GM18909 (cell line): ENCODE results near the gene CYTH3.
"Not testable (repeated sequence)": the region's sequence is repeated elsewhere in the genome, so short reads cannot be mapped to it uniquely, and the experiment has no call there.

Source experiments
- ATAC-seq: cut with Tn5 transposase; IDR thresholded peaks from one replicate; pipeline ENCODE4 v1.9.1; 2021; ENCODE audit warnings: mild to moderate bottlenecking; ENCODE audit not compliant: unreplicated experiment, poor library complexity

Gene CYTH3

DNA sequence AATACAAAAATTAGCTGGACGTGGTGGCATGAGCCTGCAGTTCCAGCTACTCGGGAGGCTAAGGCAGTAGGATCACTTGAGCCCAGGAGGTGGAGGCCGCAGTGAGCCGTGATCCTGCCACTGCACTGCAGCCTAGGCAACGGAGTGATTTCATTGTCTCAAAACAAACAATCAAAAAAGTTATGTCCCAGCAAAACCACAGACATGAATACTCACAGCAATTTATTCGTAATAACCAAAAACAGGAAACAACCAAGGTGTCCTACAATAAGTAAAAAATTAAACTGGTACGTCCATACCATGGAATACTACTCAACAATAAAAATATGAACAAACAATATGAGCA, 11.6 kb upstream of the CYTH3 start:
- ATAC-seq, result no peak

- ATAC-seq, result not testable (repeated sequence)
Observed at GRCh38 chr7:6283391-6284054, 11.1 kb upstream of the CYTH3 start.

- ATAC-seq, result no peak
Observed at GRCh38 chr7:6279937-6280336, 7.5 kb upstream of the CYTH3 start.

- no peak for ATAC-seq
Observed at GRCh38 chr7:6279341-6279740, 6.9 kb upstream of the CYTH3 start.

DNA sequence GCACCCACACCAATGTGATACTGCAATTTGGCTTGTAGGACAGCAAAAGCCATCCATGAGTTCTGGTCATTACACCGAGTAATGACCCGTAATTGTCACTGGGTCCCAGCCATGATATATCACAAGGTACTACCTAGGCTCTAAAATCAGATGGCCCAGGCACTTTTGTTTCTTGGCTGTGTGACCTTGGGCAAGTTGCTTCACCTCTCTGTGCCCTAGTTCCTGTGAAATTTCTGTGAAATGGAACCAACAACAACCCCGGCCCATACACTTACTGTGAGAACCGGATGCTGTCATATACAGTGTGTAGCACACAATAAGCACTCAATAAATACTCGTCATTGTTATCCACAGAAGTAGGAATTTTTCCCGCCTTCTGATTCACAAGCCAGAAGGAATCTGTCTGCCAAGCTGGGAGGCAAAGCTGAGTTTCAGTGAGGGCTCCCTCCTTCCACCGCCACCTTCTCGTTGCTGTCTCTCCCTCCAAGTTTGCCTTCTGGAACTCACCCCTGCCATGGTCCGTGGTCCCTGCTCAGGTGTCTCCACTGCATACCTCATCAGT, 6.4 kb upstream of the CYTH3 start:
- ATAC-seq, result no peak

- ATAC-seq, result no peak
Observed at GRCh38 chr7:6277476-6277875, 5.1 kb upstream of the CYTH3 start.

DNA sequence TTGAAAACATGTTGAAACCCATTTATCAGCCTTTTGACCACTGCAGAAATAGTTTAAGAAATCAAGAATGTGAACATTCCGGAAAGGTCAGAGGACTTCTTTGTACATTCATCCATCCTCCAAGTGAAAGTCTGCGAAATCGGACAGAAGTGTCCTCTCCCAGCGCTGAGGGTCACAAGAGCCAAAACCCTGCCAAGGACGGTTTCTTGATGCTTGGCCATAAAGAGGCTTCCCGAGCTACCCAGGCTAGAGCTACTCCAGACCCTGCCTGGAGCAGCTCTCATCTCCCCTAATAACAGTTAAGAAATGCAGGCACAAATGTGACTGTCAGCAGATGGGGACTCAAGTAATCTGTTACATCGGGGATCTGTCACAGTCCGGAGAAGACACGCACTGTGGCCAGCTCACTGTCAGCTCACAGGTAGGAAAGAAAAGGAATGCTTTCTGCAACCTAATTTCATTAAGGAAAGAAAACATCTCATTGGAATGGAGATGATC, 4.5 kb upstream of the CYTH3 start:
- ATAC-seq, result no peak

GRCh38 chr7:6274743-6275142, 2.3 kb upstream of the CYTH3 start:
- ATAC-seq, result no peak

DNA sequence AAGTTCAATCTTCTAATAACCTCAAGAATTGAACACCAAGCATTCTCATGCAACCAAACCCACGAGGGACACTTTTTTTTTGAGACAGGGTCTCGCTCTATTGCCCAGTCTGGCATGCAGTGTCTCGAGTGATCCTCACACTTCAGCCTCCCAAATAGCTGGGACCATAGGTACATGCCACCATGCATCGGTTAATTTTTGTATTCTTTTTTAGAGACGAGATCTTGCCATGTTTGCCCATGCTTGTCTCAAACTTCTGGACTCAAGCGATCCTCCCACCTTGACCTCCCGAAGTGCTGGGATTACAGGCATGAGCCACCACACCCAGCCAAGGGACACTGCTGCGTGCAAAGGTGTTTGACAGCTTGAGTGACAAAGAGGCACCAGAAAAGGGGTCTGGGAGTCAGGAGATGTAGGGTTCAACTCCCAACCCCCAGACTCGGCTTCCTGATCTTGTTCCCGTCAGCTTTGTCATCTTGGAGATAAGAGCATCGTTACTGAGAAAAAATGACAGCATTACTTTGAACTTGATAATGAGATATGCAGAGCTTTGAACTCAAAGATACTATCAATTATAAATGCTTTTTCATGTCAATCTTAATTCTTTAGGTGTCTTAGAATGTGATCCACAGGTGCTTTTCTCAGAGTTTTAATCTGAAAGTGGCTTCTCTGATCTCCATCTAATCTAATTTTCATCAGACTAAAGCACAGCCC, 1.6 kb upstream of the CYTH3 start:
- no peak for ATAC-seq

GRCh38 chr7:6273380-6273837, 985 bp upstream of the CYTH3 start:
- no peak for ATAC-seq

DNA sequence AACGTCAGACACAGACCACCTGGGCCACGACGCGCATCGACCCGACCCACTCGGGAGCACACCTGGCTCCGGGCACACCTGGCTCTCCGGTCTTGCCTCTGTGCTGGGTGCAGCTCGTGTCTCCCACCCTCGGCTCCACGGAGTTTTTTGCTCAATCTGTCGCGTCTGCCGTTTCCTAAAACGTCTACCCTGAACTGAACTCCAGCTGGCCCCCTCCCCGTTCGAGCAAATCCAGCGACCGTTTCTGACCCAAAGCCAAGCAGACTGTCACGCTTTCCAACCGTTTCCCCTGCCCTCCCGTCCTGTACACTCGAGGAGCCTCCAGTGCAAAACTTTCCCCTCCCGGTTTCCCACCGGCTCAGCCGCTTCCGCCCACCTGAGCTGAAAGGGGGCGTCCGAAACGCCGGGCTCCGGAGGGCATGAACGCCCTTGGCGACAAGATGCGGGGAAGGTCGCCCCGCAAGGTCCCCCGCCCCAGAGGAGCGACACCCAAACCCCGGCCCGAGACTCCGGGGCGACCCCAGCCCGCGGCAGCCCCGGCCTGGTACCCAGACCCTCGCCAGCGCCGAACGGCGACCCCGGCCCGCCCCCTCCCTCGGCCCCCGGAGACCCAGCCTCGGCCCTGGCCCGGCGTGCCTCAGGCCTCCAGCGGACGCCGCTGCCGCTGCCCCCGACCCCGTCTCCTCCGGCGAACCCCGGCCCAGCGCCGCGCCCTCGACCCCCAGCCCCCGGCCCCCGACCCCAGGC, 557 bp downstream of the CYTH3 start:
- ATAC-seq, result peak; percentile 7

GRCh38 chr7:6271060-6271658, 1.3 kb downstream of the CYTH3 start:
- ATAC-seq, result no peak

GRCh38 chr7:6269527-6269926, 2.9 kb downstream of the CYTH3 start:
- no peak for ATAC-seq

- ATAC-seq, result no peak
Observed at GRCh38 chr7:6268907-6269306, 3.5 kb downstream of the CYTH3 start.

- no peak for ATAC-seq
Observed at GRCh38 chr7:6268023-6268900, 4.2 kb downstream of the CYTH3 start.

- no peak for ATAC-seq
Observed at GRCh38 chr7:6266699-6267098, 5.7 kb downstream of the CYTH3 start.

GRCh38 chr7:6262221-6262620, 10.2 kb downstream of the CYTH3 start:
- no peak for ATAC-seq

DNA sequence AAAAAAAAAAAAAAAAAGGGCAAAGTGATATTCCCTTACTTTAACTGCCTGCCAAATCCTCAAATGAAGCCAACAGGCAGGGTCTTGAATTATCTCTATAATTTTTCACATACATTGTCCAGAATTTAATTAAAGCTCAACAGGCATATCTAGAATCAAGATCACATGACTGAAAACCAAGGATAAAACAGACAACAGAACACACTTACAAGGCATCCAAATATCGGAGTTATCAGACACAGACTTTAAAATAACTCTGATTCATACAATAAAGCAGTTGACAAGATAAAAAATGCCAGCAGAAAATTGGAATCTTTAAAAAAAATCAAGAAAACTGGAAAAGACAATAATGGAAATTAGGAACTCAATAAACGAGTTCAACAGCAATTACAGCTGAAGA, 10.7 kb downstream of the CYTH3 start:
- no peak for ATAC-seq

DNA sequence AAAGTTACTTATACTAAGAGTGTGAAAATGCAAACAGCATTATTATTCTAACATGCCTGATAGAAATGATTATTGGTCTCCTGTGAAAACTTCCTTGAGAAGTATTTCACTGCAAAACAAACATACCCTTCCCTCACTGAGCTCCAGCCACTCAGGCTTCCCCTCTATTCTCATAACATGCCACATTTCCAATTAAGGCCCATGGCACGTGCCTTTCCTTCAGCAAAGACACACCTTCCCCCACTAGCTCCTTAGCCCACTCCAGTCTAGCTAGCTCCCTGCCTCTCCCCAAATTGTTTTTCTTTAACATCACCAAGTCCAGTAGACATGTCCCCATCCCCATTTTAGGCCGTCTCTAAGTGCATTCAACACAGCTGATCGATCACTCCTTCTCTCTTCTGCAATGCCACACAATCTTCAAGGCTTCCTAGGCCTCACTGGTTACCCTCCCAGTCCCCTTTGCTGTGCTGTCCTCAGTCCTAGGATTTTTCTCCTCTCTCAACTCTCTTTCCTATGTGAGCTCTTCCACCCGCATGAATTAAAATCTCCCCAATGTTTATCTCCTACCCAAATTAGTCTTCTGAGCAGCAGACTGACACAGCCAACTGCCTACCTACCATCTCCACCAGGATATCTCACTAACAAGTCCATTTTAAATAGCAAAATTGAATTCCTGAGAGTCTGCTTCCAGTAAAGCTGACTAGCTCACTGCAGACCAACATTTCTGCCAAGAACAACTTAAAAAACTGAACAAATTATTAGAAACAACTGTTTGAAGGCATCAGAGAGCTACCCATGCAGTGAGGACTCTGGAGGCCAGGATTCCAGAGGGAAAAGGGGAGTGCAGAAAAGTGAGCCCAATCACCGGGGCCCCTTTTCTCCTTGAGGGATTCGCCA, 11.9 kb downstream of the CYTH3 start:
- no peak for ATAC-seq
